GM10266 (cell line): ENCODE measurements around the gene NUDT1.

ENCODE experiments used
- DNase-seq: peaks from one replicate; pipeline ENCODE4 v3.0.0; 2012; ENCODE audit errors: extremely low spot score
- TF ChIP-seq, protein P1 (sequence below): IDR thresholded peaks from 2 replicates; pipeline ENCODE4 v1.5.1; 2012; ENCODE audit warnings: mild to moderate bottlenecking, low read depth; ENCODE audit not compliant: control insufficient read depth, insufficient read depth; ENCODE audit errors: missing control alignments

The NUDT1 gene

DNA sequence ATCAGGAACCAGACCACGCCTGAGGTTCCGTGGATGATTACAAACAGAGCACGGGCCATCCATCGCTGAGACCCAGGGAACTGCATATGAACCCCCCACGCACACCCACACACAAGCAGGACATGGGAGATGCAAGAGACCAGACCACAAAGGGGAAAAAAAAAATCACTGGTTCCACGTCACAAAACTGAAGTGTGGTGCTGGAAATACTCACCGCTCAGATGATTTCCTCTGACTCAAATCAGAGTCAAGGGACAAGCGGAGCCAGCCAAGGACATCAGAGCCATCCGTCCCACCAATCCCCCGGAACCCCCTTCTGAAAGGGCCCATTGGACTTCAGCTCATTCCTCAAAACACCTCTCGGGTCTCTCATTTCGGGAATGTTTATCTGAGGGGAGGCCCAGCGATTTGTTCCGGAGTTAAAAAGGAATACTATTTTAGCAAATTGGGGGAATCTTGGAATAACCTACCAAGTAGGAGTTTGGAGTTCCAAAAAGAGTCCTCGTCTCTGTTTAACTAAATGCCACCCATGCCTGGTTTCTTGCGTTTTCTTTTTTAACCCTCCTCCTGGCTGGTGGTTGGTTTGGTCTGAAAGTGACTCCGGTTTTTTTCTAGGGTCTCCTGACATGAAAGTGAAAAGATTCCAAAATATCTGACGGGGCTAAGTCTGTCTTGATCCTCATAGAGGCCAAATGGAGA is 57.3 kb downstream of the NUDT1 start:
- DNase-seq: peak; percentile 80
- TF ChIP-seq, protein P1, sequence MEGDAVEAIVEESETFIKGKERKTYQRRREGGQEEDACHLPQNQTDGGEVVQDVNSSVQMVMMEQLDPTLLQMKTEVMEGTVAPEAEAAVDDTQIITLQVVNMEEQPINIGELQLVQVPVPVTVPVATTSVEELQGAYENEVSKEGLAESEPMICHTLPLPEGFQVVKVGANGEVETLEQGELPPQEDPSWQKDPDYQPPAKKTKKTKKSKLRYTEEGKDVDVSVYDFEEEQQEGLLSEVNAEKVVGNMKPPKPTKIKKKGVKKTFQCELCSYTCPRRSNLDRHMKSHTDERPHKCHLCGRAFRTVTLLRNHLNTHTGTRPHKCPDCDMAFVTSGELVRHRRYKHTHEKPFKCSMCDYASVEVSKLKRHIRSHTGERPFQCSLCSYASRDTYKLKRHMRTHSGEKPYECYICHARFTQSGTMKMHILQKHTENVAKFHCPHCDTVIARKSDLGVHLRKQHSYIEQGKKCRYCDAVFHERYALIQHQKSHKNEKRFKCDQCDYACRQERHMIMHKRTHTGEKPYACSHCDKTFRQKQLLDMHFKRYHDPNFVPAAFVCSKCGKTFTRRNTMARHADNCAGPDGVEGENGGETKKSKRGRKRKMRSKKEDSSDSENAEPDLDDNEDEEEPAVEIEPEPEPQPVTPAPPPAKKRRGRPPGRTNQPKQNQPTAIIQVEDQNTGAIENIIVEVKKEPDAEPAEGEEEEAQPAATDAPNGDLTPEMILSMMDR: no peak

DNA sequence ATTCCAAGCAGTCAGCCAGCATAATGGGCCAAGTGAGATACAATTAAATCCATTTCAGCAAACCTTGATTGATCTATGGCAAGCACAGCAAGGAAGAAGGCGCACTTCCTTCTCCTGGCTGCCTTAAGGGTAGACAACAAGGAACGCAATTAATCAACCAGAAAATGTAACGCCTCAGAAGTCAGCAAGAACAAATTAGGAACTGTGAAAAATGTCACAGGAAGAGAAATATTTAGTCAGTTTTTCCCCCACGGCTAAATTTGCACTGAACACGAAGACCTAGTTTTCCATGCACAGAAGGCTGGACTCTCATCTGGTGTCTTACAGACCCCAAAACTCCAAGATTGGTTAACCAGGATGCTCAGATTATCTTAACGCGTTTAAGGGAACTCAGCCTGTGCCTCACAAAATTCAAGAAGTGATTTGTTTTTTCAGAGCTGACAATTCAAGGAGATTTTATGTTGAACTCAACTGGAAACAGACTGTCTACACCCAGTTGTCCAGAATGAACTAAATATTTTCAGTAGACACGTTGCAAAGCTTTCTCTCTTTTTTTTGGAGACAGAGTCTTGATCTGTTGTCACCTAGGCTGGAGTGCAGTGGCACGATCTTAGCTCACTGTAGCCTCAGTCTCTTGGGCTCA is 58.0 kb downstream of the NUDT1 start:
- TF ChIP-seq, protein P1: no peak
- no peak for DNase-seq
